Measurements from ENCODE around the gene CDHR3.

CDHR3 gene

GRCh38 chr7:106074257-106074656 is 111.2 kb downstream of the CDHR3 start:
- in situ Hi-C loops (cut with MboI; ENCODE audit: low sequenced_read_pairs) = no loop called here

- in situ Hi-C loops (cut with MboI; ENCODE audit: low sequenced_read_pairs) = no loop called here
Measured at GRCh38 chr7:106075937-106076336, 112.9 kb downstream of the CDHR3 start.

GRCh38 chr7:106076537-106076936 is 113.5 kb downstream of the CDHR3 start:
- in situ Hi-C loops (cut with MboI; ENCODE audit: low sequenced_read_pairs) = no loop called here

GRCh38 chr7:106080300-106080987 is 117.4 kb downstream of the CDHR3 start:
- in situ Hi-C loops (cut with MboI; ENCODE audit: low sequenced_read_pairs) = no loop called here

- in situ Hi-C loops (cut with MboI; ENCODE audit: low sequenced_read_pairs) = no loop called here
Measured at GRCh38 chr7:106082087-106082854, 119.2 kb downstream of the CDHR3 start.
